Activated T-cell treated with anti-CD3 and anti-CD28 coated beads, Interleukin-2, amount 50 U/mL, for 72 hours (primary cell): ENCODE measurements around the gene ANKRD33B. TPM values are rescaled to one million over a fixed set of nuclear protein-coding genes. Genes with fewer than 3 reads are reported as not detected.

Source experiments
- ATAC-seq, 2 donors: fragments of 150-1000 bp; cut with Tn5 transposase; replicated peaks in 1 of 2; 2 replicates each; pipeline ENCODE4 v1.10.0; 2021; ENCODE audit warnings: moderate library complexity in 2 of 2, mild to moderate bottlenecking in 1 of 2
- DNase-seq, 2 donors: peaks; one replicate each; pipeline ENCODE4 v3.0.0; 2021 to 2022; ENCODE audit warnings: mixed read lengths in 1 of 2
- H3K27ac Mint-ChIP-seq: one replicate; pipeline ENCODE4 v1.8.0; 2022; ENCODE audit warnings: mild to moderate bottlenecking, moderate library complexity, mixed read lengths
- H3K27me3 Mint-ChIP-seq: one replicate; pipeline ENCODE4 v1.8.0; 2022; ENCODE audit warnings: low read depth, mixed read lengths
- H3K36me3 Mint-ChIP-seq, 2 donors: one replicate each; pipeline ENCODE4 v1.8.0; 2022; ENCODE audit warnings: mixed read lengths in 2 of 2, mild to moderate bottlenecking in 1 of 2; ENCODE audit not compliant: insufficient read depth in 2 of 2
- H3K4me1 Mint-ChIP-seq: one replicate; pipeline ENCODE4 v1.8.0; 2022; ENCODE audit warnings: low read depth, mixed read lengths
- H3K4me3 Mint-ChIP-seq, 2 donors: one replicate each; pipeline ENCODE4 v1.8.0; 2022; ENCODE audit warnings: mild to moderate bottlenecking in 2 of 2, mixed read lengths in 2 of 2, moderate library complexity in 2 of 2
- H3K9me3 Mint-ChIP-seq, 2 donors: one replicate each; pipeline ENCODE4 v1.8.0; 2022; ENCODE audit warnings: mixed read lengths in 2 of 2
- total RNA-seq, 2 donors: library from RNA; stranded (reverse); gene quantifications; one replicate each; pipeline ENCODE4 v1.2.3, GENCODE V29; 2022

The ANKRD33B gene
- total RNA-seq, 2 donors from 2014 or later, result 6.2 to 12.0 TPM

- Mint-ChIP-seq H3K4me1 (peaks cover 31% of the 10 kb centered on the region), H3K9me3 (peaks cover 0 to 4% of the 10 kb centered on the region in 2 donors), H3K27ac (no peak overlapping the region), H3K36me3 (peaks cover 4 to 5% of the 10 kb centered on the region in 2 donors), H3K27me3 (peaks cover 27% of the 10 kb centered on the region), H3K4me3 (no peak overlapping the region)
- ATAC-seq (no peak), DNase-seq (no peak)
These were observed 26.5 kb downstream of the ANKRD33B start for GRCh38 chr5:10590226-10590999.

GRCh38 chr5:10591159-10591558 is 27.3 kb downstream of the ANKRD33B start:
- no peak for DNase-seq
- peaks cover 36% of the 10 kb centered on the region for H3K4me1 Mint-ChIP-seq
- H3K4me3 Mint-ChIP-seq, result peak overlapping the region in 1 of 2 donors; percentile 37
- peaks cover 0 to 4% of the 10 kb centered on the region in 2 donors for H3K9me3 Mint-ChIP-seq
- peaks cover 4 to 5% of the 10 kb centered on the region in 2 donors for H3K36me3 Mint-ChIP-seq
- no peak overlapping the region for H3K27ac Mint-ChIP-seq
- no peak for ATAC-seq
- peaks cover 25% of the 10 kb centered on the region for H3K27me3 Mint-ChIP-seq

- peaks cover 42% of the 10 kb centered on the region for H3K4me1 Mint-ChIP-seq
These were observed 28.1 kb downstream of the ANKRD33B start for GRCh38 chr5:10591966-10592365.

DNA sequence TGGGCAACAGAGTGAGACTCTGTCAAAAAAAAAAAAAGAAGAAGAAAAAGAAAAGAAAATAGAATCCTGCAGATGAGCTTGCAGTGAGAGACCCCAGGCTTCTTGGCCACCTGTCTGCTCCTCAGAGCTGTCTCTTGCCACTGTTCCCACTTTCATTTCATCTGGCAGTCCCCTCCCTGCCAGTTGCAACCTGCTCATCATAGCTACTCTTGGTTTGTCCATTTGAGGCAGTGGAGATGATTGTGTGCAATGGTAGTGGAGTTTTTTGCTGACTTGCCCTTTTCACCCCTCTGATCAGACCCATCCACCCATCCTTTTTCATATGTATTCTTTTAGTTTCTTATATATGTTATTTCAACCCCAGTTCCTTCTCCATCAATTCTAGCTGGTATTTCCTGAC is 28.7 kb downstream of the ANKRD33B start:
- DNase-seq (no peak), ATAC-seq (no peak)
- Mint-ChIP-seq H3K4me1 (peaks cover 49% of the 10 kb centered on the region), H3K4me3 (no peak overlapping the region), H3K9me3 (peaks cover 0 to 4% of the 10 kb centered on the region in 2 donors), H3K27me3 (peaks cover 33% of the 10 kb centered on the region), H3K36me3 (peaks cover 6 to 9% of the 10 kb centered on the region in 2 donors), H3K27ac (no peak overlapping the region)

More at GRCh38 chr5:10591966-10592365, 28.1 kb downstream of the ANKRD33B start:
- H3K36me3 Mint-ChIP-seq, result peaks cover 6 to 9% of the 10 kb centered on the region in 2 donors
- no peak overlapping the region for H3K4me3 Mint-ChIP-seq
- peaks cover 0 to 4% of the 10 kb centered on the region in 2 donors for H3K9me3 Mint-ChIP-seq
- DNase-seq (no peak), ATAC-seq (no peak)
- H3K27ac Mint-ChIP-seq, result no peak overlapping the region
- peaks cover 26% of the 10 kb centered on the region for H3K27me3 Mint-ChIP-seq

GRCh38 chr5:10593531-10594181 is 29.8 kb downstream of the ANKRD33B start:
- H3K4me3 Mint-ChIP-seq, result no peak overlapping the region
- no peak for DNase-seq

GRCh38 chr5:10594591-10595210 is 30.8 kb downstream of the ANKRD33B start:
- Mint-ChIP-seq H3K36me3 (peaks cover 4 to 6% of the 10 kb centered on the region in 2 donors), H3K9me3 (peaks cover under 1 to 2% of the 10 kb centered on the region in 2 donors), H3K4me1 (peaks cover 51% of the 10 kb centered on the region), H3K4me3 (no peak overlapping the region), H3K27me3 (peaks cover 37% of the 10 kb centered on the region), H3K27ac (no peak overlapping the region)
- no peak for DNase-seq
- ATAC-seq, result no peak

More at GRCh38 chr5:10593531-10594181, 29.8 kb downstream of the ANKRD33B start:
- ATAC-seq, result no peak
- peaks cover 6 to 9% of the 10 kb centered on the region in 2 donors for H3K36me3 Mint-ChIP-seq
- H3K27me3 Mint-ChIP-seq, result peaks cover 39% of the 10 kb centered on the region
- H3K27ac Mint-ChIP-seq, result no peak overlapping the region
- H3K4me1 Mint-ChIP-seq, result peaks cover 51% of the 10 kb centered on the region
- H3K9me3 Mint-ChIP-seq, result peaks cover 0 to 4% of the 10 kb centered on the region in 2 donors

DNA sequence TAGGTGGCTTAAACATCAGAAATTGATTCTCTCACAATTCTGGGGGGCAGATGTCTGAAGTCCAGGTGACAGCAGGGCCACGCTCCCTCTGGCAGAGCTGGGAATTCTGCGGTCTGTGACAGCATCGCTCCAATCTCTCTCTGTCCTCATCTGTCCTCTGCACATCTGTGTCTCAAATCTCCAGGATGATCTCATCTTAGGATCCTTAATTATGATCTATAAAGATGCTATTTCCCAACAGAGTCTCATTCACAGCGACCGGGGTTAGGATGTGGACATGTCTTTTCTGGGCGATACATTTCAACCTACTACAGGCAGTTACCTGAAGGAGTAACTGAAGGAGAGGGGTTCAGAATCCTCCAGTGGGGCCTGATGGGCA is 31.4 kb downstream of the ANKRD33B start:
- H3K4me3 Mint-ChIP-seq, result peak overlapping the region; percentile 29 to 68
- peaks cover 4 to 5% of the 10 kb centered on the region in 2 donors for H3K36me3 Mint-ChIP-seq
- DNase-seq (no peak), ATAC-seq (no peak)
- H3K27ac Mint-ChIP-seq, result no peak overlapping the region
- peaks cover 0 to 2% of the 10 kb centered on the region in 2 donors for H3K9me3 Mint-ChIP-seq
- H3K27me3 Mint-ChIP-seq, result peaks cover 32% of the 10 kb centered on the region
- H3K4me1 Mint-ChIP-seq, result peaks cover 56% of the 10 kb centered on the region

DNA sequence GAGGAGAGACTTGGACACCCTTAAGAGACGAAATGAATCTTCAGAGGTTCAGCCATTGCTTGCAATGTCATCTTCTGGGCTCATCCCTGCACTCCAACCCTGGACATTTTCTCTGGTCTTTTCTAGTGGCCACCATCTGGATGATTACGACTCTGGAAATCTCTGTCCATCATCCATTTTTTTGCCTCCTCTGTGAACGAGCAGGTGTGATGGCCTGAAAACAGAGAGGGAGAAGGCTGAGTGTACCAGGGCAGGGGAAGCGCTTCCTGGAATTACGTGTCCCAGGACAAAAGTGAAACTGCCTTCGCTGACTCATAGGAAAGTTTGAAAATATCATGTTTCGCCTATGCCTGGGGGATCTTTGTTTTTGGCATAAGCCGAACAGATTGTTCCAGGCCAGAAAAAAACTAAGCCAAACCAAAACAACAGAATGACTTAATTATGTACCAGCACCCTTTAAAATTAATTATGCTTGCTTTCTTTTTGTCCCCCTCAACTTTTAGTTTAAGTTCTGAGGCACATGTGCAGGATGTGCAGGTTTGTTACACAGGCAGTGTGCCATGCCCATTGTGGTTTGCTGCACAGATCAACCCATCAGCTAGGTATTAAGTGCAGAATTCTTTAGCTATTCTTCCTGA is 31.9 kb downstream of the ANKRD33B start:
- H3K9me3 Mint-ChIP-seq, result peaks cover 0 to 2% of the 10 kb centered on the region in 2 donors
- H3K27ac Mint-ChIP-seq, result no peak overlapping the region
- H3K4me1 Mint-ChIP-seq, result peaks cover 57% of the 10 kb centered on the region
- peaks cover 4 to 7% of the 10 kb centered on the region in 2 donors for H3K36me3 Mint-ChIP-seq
- H3K27me3 Mint-ChIP-seq, result peaks cover 28% of the 10 kb centered on the region
- ATAC-seq, result peak; percentile 89
- peak; percentile 55 to 58 for DNase-seq
- peak overlapping the region; percentile 27 to 68 for H3K4me3 Mint-ChIP-seq

DNA sequence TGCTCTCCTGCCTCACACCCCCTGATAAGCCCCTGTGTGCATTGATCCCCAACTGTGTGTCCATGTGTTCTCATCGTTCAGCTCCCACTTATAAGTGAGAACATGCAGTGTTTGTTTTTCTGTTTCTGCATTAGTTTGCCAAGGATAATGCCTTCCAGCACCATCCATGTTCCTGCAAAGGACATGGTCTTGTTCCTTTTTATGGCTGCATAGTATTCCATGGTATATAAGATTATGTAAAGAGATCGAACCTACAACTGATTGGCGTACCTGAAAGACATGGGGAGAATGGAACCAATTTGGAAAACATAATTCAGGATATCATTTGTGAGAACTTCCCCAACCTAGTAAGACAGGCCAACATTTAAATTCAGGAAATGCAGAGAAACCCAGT is 32.4 kb downstream of the ANKRD33B start:
- peaks cover 0 to 2% of the 10 kb centered on the region in 2 donors for H3K9me3 Mint-ChIP-seq
- ATAC-seq (no peak), DNase-seq (no peak)
- H3K4me3 Mint-ChIP-seq, result peak overlapping the region; percentile 27 to 68
- H3K4me1 Mint-ChIP-seq, result peaks cover 57% of the 10 kb centered on the region
- H3K36me3 Mint-ChIP-seq, result peaks cover 4 to 7% of the 10 kb centered on the region in 2 donors
- H3K27me3 Mint-ChIP-seq, result peaks cover 28% of the 10 kb centered on the region
- H3K27ac Mint-ChIP-seq, result no peak overlapping the region

DNA sequence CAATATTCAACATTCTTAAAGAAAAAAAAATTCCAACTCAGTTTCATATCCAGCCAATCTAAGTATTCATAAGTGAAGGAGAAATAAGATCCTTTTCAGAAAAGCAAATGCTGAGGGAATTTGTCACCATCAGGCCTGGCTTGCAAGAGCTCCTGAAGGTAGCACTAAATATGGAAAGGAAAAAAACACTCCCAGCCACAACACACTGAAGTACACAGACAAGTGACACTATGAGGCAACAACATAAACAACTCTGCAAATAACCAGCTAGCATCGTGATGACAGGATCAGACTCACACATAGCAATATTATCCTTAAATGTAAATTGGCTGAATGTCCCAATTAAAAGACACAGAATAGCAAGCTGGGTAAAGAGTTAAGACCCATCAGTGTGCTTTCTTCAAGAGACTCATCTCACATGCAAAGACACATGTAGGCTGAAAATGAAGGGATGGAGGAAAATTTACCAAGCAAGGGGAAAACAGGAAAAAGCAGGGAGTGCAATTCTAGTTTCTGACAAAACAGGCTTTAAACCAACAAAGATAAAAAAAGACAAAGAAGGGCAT is 33.1 kb downstream of the ANKRD33B start:
- Mint-ChIP-seq H3K4me3 (no peak overlapping the region), H3K36me3 (peaks cover 4 to 7% of the 10 kb centered on the region in 2 donors), H3K9me3 (peaks cover 0 to 2% of the 10 kb centered on the region in 2 donors), H3K27me3 (peaks cover 28% of the 10 kb centered on the region), H3K27ac (no peak overlapping the region), H3K4me1 (peaks cover 62% of the 10 kb centered on the region)
- DNase-seq, result no peak
- ATAC-seq, result no peak

- peaks cover 55% of the 10 kb centered on the region for H3K4me1 Mint-ChIP-seq
- no peak for ATAC-seq
- no peak overlapping the region for H3K4me3 Mint-ChIP-seq
- H3K36me3 Mint-ChIP-seq, result peaks cover 4 to 7% of the 10 kb centered on the region in 2 donors
- H3K9me3 Mint-ChIP-seq, result peaks cover 0 to 2% of the 10 kb centered on the region in 2 donors
- no peak for DNase-seq
- peaks cover 28% of the 10 kb centered on the region for H3K27me3 Mint-ChIP-seq
- H3K27ac Mint-ChIP-seq, result no peak overlapping the region
These were observed 35.2 kb downstream of the ANKRD33B start for GRCh38 chr5:10599113-10599512.

- no peak for DNase-seq
- ATAC-seq, result no peak
- peaks cover 22% of the 10 kb centered on the region for H3K27me3 Mint-ChIP-seq
- peaks cover 0 to 2% of the 10 kb centered on the region in 2 donors for H3K9me3 Mint-ChIP-seq
- peaks cover 50% of the 10 kb centered on the region for H3K4me1 Mint-ChIP-seq
- H3K27ac Mint-ChIP-seq, result no peak overlapping the region
- peaks cover 4 to 7% of the 10 kb centered on the region in 2 donors for H3K36me3 Mint-ChIP-seq
- no peak overlapping the region for H3K4me3 Mint-ChIP-seq
These were observed 36.0 kb downstream of the ANKRD33B start for GRCh38 chr5:10599862-10600284.
